D721Med (cell line): ENCODE data around the gene GAGE1.
"Not testable (repeated sequence)": the region's sequence is repeated elsewhere in the genome, so short reads cannot be mapped to it uniquely, and the experiment has no call there.

ENCODE experiments used
- DNase-seq: peaks from one replicate; pipeline ENCODE4 v3.0.0; 2011; ENCODE audit warnings: low spot score; ENCODE audit not compliant: insufficient read length
- FAIRE-seq: peaks from 2 replicates; lab custom pipeline; 2011; peaks lifted over from hg19 to GRCh38; lab: Jason Lieb, UNC
- TF ChIP-seq, protein P1 (sequence below): IDR thresholded peaks from 2 replicates; pipeline ENCODE4 v1.5.1; 2012; ENCODE audit warnings: mild to moderate bottlenecking, control low read depth; ENCODE audit not compliant: insufficient read depth; ENCODE audit errors: missing control alignments

The GAGE1 gene, protein sequence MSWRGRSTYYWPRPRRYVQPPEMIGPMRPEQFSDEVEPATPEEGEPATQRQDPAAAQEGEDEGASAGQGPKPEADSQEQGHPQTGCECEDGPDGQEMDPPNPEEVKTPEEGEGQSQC

DNA sequence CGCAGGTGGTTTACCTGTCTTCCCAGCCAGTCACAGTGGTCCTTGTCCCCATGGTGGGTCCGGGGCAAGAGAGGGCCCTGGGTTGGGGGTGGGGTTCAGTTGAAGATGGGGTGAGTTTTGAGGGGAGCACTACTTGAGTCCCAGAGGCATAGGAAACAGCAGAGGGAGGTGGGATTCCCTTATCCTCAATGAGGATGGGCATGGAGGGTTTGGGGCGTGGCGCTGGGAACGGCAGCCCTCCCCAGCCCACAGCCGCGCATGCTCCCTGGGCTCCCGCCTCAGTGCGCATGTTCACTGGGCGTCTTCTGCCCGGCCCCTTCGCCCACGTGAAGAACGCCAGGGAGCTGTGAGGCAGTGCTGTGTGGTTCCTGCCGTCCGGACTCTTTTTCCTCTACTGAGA is at the start of gene GAGE1:
Gene GAGE1, plus strand, starts transcription at position 301 of the 400 bp plus-strand sequence. CDS start 1,155 bp downstream, outside the sequence.
- FAIRE-seq, DNase-seq: not testable (repeated sequence)

DNA sequence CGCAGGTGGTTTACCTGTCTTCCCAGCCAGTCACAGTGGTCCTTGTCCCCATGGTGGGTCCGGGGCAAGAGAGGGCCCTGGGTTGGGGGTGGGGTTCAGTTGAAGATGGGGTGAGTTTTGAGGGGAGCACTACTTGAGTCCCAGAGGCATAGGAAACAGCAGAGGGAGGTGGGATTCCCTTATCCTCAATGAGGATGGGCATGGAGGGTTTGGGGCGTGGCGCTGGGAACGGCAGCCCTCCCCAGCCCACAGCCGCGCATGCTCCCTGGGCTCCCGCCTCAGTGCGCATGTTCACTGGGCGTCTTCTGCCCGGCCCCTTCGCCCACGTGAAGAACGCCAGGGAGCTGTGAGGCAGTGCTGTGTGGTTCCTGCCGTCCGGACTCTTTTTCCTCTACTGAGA is 47.8 kb upstream of the GAGE1 start, which contains the start of gene GAGE12E:
Gene GAGE12E, plus strand, starts transcription at position 301 of the 400 bp plus-strand sequence. CDS start 1,155 bp downstream, outside the sequence.
- FAIRE-seq, DNase-seq: not testable (repeated sequence)

DNA sequence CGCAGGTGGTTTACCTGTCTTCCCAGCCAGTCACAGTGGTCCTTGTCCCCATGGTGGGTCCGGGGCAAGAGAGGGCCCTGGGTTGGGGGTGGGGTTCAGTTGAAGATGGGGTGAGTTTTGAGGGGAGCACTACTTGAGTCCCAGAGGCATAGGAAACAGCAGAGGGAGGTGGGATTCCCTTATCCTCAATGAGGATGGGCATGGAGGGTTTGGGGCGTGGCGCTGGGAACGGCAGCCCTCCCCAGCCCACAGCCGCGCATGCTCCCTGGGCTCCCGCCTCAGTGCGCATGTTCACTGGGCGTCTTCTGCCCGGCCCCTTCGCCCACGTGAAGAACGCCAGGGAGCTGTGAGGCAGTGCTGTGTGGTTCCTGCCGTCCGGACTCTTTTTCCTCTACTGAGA is 38.3 kb upstream of the GAGE1 start, which contains the start of gene GAGE12F:
Gene GAGE12F, plus strand, starts transcription at position 301 of the 400 bp plus-strand sequence. CDS start 1,155 bp downstream, outside the sequence.
- not testable (repeated sequence) for FAIRE-seq, DNase-seq

DNA sequence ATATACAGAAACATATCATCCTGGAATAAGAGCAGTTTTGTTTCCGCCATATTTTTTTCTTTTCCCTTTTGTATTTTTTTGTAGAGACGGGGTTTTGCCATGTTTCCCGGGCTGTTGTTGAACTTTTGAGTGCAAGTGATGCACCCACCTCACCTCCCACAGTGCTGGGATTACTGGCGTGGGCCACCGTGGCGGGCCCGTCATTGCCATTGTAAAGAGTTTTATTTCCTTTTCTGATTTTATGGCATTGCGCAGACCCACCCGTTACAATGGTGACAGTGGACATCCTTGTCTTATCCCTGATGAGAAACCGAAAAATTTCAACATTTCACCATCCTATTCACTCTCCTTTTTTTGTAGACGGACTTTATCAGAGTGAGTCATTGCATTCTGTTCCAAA is 30.1 kb upstream of the GAGE1 start:
- FAIRE-seq, DNase-seq: not testable (repeated sequence)

DNA sequence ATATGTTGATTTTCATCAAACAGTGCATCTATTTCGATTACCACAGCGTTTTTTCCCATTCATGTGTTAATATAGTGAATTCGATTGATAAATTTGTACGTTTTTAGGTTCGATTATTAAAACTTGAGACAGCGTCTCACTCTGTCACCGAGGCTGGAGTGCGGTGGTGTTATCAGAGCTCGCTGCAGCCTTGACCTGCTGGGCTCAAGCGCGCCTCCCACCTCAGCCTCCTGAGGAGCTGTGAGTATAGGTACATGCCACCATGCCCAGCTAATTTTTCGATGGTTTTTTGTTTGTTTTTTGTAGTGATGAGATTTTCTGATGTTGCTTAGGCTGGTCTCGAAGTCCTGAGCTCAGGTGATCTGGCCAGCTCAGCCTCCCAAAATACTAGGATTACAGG is 29.7 kb upstream of the GAGE1 start:
- FAIRE-seq, DNase-seq: not testable (repeated sequence)

DNA sequence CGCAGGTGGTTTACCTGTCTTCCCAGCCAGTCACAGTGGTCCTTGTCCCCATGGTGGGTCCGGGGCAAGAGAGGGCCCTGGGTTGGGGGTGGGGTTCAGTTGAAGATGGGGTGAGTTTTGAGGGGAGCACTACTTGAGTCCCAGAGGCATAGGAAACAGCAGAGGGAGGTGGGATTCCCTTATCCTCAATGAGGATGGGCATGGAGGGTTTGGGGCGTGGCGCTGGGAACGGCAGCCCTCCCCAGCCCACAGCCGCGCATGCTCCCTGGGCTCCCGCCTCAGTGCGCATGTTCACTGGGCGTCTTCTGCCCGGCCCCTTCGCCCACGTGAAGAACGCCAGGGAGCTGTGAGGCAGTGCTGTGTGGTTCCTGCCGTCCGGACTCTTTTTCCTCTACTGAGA is 28.7 kb upstream of the GAGE1 start, which contains the start of gene GAGE12G:
Gene GAGE12G, plus strand, starts transcription at position 301 of the 400 bp plus-strand sequence. CDS start 1,155 bp downstream, outside the sequence.
- not testable (repeated sequence) for FAIRE-seq

DNA sequence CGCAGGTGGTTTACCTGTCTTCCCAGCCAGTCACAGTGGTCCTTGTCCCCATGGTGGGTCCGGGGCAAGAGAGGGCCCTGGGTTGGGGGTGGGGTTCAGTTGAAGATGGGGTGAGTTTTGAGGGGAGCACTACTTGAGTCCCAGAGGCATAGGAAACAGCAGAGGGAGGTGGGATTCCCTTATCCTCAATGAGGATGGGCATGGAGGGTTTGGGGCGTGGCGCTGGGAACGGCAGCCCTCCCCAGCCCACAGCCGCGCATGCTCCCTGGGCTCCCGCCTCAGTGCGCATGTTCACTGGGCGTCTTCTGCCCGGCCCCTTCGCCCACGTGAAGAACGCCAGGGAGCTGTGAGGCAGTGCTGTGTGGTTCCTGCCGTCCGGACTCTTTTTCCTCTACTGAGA is 19.2 kb upstream of the GAGE1 start, which contains the start of gene GAGE12H:
Gene GAGE12H, plus strand, starts transcription at position 301 of the 400 bp plus-strand sequence. CDS start 1,155 bp downstream, outside the sequence.
- DNase-seq, FAIRE-seq: not testable (repeated sequence)

More for the DNA sequence above, 28.7 kb upstream of the GAGE1 start, which contains the start of gene GAGE12G:
- not testable (repeated sequence) for DNase-seq

DNA sequence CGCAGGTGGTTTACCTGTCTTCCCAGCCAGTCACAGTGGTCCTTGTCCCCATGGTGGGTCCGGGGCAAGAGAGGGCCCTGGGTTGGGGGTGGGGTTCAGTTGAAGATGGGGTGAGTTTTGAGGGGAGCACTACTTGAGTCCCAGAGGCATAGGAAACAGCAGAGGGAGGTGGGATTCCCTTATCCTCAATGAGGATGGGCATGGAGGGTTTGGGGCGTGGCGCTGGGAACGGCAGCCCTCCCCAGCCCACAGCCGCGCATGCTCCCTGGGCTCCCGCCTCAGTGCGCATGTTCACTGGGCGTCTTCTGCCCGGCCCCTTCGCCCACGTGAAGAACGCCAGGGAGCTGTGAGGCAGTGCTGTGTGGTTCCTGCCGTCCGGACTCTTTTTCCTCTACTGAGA is 9.6 kb upstream of the GAGE1 start, which contains the start of gene GAGE2A:
Gene GAGE2A, plus strand, starts transcription at position 301 of the 400 bp plus-strand sequence. CDS start 1,155 bp downstream, outside the sequence.
- FAIRE-seq: not testable (repeated sequence)

DNA sequence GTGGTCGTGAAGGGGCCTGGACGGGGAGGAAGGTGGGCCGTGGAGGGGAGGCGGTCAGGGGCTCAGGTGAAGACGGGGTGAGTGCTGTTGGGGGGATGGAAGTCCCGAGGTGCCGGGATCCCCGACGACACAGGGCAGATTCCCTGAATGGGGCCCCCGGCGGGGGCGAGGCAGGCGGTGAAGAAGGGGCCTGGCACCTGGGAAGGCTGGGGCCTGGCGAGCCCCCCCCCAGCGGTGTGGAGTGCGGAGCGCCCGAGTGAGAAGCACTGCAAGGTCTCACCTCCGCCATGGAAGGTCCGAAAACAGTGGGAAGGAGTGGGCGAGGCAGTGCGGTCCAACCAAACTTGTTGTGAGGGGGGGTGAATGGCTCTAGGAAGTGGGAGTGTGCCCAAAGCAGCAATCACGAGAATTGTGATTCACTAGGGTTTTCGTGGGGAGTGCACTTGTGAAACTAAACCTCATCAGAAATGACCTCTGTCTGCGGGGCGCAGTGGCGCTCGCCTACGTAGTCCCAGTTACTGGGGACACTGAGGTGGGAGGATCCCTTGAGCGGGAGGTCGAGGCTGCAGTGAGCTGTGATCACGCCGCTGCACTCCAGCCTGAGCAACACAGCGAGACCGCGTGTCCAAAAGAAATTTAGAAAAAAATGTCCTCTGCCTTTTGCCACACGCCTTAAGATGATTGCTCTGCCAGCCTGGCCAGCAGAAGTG is 8.9 kb upstream of the GAGE1 start:
- FAIRE-seq, DNase-seq: not testable (repeated sequence)

More for the DNA sequence above, 9.6 kb upstream of the GAGE1 start, which contains the start of gene GAGE2A:
- not testable (repeated sequence) for DNase-seq

DNA sequence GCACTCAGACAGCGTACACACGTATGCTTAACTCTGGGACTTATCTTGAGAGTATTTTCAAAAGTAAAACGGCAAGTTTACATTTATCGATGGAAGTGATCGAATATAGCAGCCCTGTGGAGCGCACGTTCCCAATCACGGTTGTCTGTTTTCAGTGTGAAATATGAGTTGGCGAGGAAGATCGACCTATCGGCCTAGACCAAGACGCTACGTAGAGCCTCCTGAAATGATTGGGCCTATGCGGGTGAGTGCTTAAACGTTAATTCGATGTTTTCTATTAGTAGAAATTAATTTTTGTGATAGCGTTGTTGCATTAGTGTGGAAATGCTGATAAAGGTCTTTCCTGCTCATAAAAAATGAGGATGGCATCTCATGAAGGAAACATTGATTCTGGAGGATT is 8.3 kb upstream of the GAGE1 start:
- not testable (repeated sequence) for FAIRE-seq, DNase-seq

DNA sequence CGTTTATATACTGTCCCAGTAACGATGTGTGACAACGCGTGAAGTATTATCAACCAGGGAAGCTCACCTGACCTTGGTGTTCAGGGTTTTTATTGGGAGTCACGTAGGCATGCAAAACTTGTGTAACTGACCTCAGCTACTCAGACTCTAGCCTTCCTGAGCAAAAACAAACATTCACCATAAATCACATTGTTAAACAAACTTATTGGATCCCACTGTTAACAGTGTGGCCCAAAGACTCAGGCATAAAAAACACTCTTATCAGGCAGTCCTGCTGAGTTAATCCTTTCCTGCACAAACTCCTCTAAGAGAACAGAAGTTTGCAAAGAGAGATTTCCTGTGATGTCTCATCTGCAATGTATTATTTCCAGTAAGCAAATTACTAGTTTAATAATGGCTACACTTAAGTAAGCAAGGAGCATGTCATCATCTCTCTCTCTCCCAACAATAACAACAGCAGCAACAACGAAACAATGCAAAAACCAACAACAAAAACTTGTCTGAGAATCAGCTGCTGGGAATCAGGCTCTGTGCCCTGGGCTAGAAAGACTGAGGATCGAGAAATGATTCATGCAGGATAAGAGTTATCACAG is 12.0 kb downstream of the GAGE1 start:
- FAIRE-seq (no peak), DNase-seq (no peak)

DNA sequence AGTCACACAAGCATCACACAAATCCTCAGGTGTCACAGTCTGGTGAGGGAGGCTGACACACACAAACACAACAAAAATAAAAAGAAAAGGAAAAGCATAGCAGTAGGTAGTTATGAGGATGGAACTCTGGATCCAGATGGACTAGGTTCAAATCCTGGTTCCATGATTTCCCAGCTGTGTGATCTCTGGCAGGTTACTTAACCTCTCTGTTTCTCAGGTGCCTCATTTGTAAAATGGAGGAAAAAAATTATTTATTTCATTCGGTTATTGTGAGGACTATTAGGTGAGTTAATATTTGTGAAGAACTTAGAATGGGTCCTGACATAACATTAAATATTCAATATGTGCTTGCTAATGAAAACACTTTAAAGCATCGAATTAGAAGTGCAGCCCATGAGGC is 19.8 kb downstream of the GAGE1 start:
- no peak for DNase-seq
- TF ChIP-seq, protein P1, sequence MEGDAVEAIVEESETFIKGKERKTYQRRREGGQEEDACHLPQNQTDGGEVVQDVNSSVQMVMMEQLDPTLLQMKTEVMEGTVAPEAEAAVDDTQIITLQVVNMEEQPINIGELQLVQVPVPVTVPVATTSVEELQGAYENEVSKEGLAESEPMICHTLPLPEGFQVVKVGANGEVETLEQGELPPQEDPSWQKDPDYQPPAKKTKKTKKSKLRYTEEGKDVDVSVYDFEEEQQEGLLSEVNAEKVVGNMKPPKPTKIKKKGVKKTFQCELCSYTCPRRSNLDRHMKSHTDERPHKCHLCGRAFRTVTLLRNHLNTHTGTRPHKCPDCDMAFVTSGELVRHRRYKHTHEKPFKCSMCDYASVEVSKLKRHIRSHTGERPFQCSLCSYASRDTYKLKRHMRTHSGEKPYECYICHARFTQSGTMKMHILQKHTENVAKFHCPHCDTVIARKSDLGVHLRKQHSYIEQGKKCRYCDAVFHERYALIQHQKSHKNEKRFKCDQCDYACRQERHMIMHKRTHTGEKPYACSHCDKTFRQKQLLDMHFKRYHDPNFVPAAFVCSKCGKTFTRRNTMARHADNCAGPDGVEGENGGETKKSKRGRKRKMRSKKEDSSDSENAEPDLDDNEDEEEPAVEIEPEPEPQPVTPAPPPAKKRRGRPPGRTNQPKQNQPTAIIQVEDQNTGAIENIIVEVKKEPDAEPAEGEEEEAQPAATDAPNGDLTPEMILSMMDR: no peak
- no peak for FAIRE-seq

More for the DNA sequence above, 12.0 kb downstream of the GAGE1 start:
- TF ChIP-seq, protein P1: no peak
